H1 (cell line): ENCODE measurements around the gene ADPRM. TPM values are rescaled to one million over a fixed set of nuclear protein-coding genes. Genes with fewer than 3 reads are reported as not detected.

Source experiments
- BACH1 ChIP-seq: IDR thresholded peaks from 2 replicates; pipeline ENCODE4 v1.6.1; 2012; ENCODE audit warnings: low read length, improper control_type of control experiment
- CREB1 ChIP-seq: IDR thresholded peaks from 2 replicates; pipeline ENCODE4 v1.6.1; 2012; ENCODE audit warnings: inconsistent platforms
- GABPA ChIP-seq: IDR thresholded peaks from 2 replicates; pipeline ENCODE4 v1.6.1; 2011; ENCODE audit warnings: mild to moderate bottlenecking, low read length, moderate library complexity, borderline replicate concordance; ENCODE audit not compliant: insufficient read depth
- HDAC2 ChIP-seq, 2 experiments: fragments of 300-600 bp in 1 of 2; sonication (generic) in 1 of 2; IDR thresholded peaks; 2 replicates each; pipeline ENCODE4 v1.6.1; 2011 to 2012; ENCODE audit warnings: low read depth in 2 of 2, low read length in 2 of 2, mild to moderate bottlenecking in 2 of 2, moderate library complexity in 2 of 2, borderline replicate concordance in 1 of 2, inconsistent platforms in 1 of 2
- KDM4A ChIP-seq: IDR thresholded peaks from one replicate; pipeline ENCODE4 v1.7.1; 2012; ENCODE audit warnings: low read depth, mild to moderate bottlenecking, moderate library complexity, low read length, inconsistent platforms; ENCODE audit not compliant: severe bottlenecking
- MAFK ChIP-seq: IDR thresholded peaks from 2 replicates; pipeline ENCODE4 v1.6.1; 2012; ENCODE audit warnings: low read depth, mild to moderate bottlenecking, improper control_type of control experiment, low read length
- NRF1 ChIP-seq: IDR thresholded peaks from 2 replicates; pipeline ENCODE4 v1.6.1; 2011; ENCODE audit warnings: mild to moderate bottlenecking, low read depth, low read length, improper control_type of control experiment
- PHF8 ChIP-seq: fragments of 200-600 bp; sonication (generic); conservative IDR thresholded peaks from 2 replicates; pipeline ENCODE4 v1.7.1; 2012; ENCODE audit warnings: low read depth, mild to moderate bottlenecking, inconsistent platforms, low read length, moderate library complexity
- POLR2AphosphoS5 ChIP-seq: IDR thresholded peaks from 2 replicates; pipeline ENCODE4 v1.6.1; 2011; ENCODE audit warnings: low read depth, low read length
- RBBP5 ChIP-seq: IDR thresholded peaks from 2 replicates; pipeline ENCODE4 v1.7.1; 2012; ENCODE audit warnings: low read depth, mild to moderate bottlenecking, inconsistent platforms, low read length, moderate library complexity, borderline replicate concordance
- RXRA ChIP-seq: IDR thresholded peaks from 2 replicates; pipeline ENCODE4 v1.6.1; 2011; ENCODE audit warnings: low read depth, mild to moderate bottlenecking, low read length, moderate library complexity; ENCODE audit not compliant: insufficient read depth
- SIN3A ChIP-seq, 2 experiments: IDR thresholded peaks in 1 of 2; conservative IDR thresholded peaks in 1 of 2; 2 replicates each; pipeline ENCODE4 v1.6.1; 2011 to 2012; ENCODE audit warnings: low read length in 2 of 2, improper control_type of control experiment in 1 of 2, low read depth in 1 of 2, mild to moderate bottlenecking in 1 of 2
- SIX5 ChIP-seq: IDR thresholded peaks from 2 replicates; pipeline ENCODE4 v1.6.1; 2011; ENCODE audit warnings: mild to moderate bottlenecking, low read depth, low read length
- TAF1 ChIP-seq: IDR thresholded peaks from 2 replicates; pipeline ENCODE4 v1.6.1; 2011; ENCODE audit warnings: mild to moderate bottlenecking, low read depth, low read length
- TAF7 ChIP-seq: optimal IDR thresholded peaks from 2 replicates; pipeline ENCODE3; 2011; ENCODE audit warnings: low read depth, mild to moderate bottlenecking, inconsistent platforms, low read length, moderate library complexity, borderline replicate concordance
- TBP ChIP-seq: IDR thresholded peaks from 2 replicates; pipeline ENCODE4 v1.6.1; 2011; ENCODE audit warnings: low read depth, low read length, improper control_type of control experiment
- YY1 ChIP-seq: IDR thresholded peaks from 2 replicates; pipeline ENCODE4 v1.6.1; 2011; ENCODE audit warnings: low read depth, mild to moderate bottlenecking, low read length
- polyA plus RNA-seq, 7 experiments: library from polyadenylated mRNA; depleted of rRNA in 3 of 7; stranded (reverse) in 5 of 7; unstranded in 2 of 7; fragments of >200 nt in 5 of 7; fragments of 200-250 nt in 2 of 7; gene quantifications; 1 replicate in 5 of 7; 2 replicates in 1 of 7; 4 replicates in 1 of 7; pipeline versions ENCODE4 v1.2.1 to v1.2.3, GENCODE V29; 2011 to 2013; ENCODE audit warnings: missing spikeins in 2 of 7, mixed read lengths in 2 of 7
- total RNA-seq: library from RNA; stranded (reverse); fragmentation: NEBNext Ultra II Directional; extraction: Animal tissue kit (Norgen Biotek cat#: 25700); gene quantifications from 2 replicates; pipeline ENCODE4 v1.2.1, GENCODE V29; 2021
- TF ChIP-seq, protein P1 (sequence below): IDR thresholded peaks from 2 replicates; pipeline ENCODE4 v1.6.1; 2012; ENCODE audit warnings: inconsistent platforms

ADPRM gene
- total and polyA plus RNA-seq, 2 of the 8 experiments (the other 6 are each of a cell fraction or from before 2014, with no cell fraction given) = 6.7 to 7.9 TPM

DNA sequence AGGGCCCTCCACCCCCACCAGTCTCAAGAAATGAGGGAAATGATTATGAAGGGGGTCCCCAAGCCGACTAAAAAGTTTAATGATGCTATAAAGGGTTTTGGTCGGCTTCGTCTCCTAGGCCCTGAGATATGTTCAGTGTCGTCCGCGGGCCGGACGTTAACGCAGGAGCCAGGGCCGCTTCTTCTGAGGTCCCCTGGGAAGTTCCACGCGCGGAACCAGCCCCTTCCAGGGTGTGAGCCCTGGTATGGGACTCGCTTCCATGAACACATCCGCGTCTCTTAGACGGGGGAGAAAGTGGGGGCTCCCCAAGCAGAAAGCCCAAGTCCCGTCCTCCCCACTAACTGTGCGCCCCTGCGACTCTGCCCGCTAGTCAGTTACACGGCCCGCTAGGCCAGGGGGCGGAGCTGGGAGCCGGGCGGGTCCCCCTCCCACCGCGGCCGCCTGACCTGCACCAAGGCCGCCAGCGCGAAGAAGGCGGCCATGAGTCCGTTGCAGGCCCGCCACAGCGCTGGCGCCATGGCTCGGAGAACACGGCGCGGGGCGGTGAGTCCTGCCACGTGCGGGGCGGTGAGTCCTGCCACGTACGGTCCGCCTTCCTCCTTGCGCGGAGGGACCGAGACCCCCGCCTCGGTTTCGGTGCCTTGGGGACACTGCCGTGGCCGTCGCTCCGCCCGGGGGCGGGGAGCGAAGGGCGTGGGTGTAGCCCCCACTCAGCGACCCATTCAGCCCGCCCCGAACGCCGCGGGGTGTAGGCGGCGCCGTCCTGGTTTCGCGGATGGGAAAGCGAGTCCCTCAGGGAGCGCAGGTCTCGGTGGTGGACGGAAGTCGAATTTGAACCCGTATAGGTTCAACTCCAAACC, 32.2 kb downstream of the ADPRM start, which contains the start of gene TMEM220 (continued):
- TF ChIP-seq CREB1 = no peak; the same call in 1 of the 2 replicates
- no peak for TF ChIP-seq GABPA
- TF ChIP-seq RBBP5 = peak; percentile 79; the same call in 1 of the 2 replicates
- no peak for TF ChIP-seq NRF1
- TF ChIP-seq SIN3A (conservative IDR thresholded peaks at IDR 0.05 in 1 of 2, IDR thresholded peaks at IDR 0.05 in 1 of 2; ENCODE audit: low read depth in 1 of 2, low read length in 2 of 2) = 0 out of 4 replicates have a peak, but pooled peaks of 1 of the 2 experiments have one; percentile 23
- TF ChIP-seq KDM4A = peak; percentile 96
- TF ChIP-seq PHF8 = peak; percentile 89
- TF ChIP-seq BACH1 = peak; percentile 36
- TF ChIP-seq, protein P1, sequence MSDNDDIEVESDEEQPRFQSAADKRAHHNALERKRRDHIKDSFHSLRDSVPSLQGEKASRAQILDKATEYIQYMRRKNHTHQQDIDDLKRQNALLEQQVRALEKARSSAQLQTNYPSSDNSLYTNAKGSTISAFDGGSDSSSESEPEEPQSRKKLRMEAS = peak; percentile 91
- peak; percentile 68 for TF ChIP-seq TBP
- TF ChIP-seq HDAC2 (IDR thresholded peaks at IDR 0.05; ENCODE audit: borderline replicate concordance in 1 of 2, low read depth in 2 of 2, low read length in 2 of 2) = 0 out of 4 replicates have a peak, but pooled peaks of 1 of the 2 experiments have one; percentile 58
- TF ChIP-seq SIX5 = no peak
- TF ChIP-seq POLR2AphosphoS5 = peak; percentile 90; the same call in 1 of the 2 replicates
- peak; percentile 43 for TF ChIP-seq TAF7
- peak; percentile 71 for TF ChIP-seq TAF1
- peak; percentile 90 for TF ChIP-seq YY1
- TF ChIP-seq RXRA = no peak
- TF ChIP-seq MAFK = no peak
